Renal cortical epithelial cell (primary cell): ENCODE data around the gene FGF14. TPM values are rescaled to one million over a fixed set of nuclear protein-coding genes. Genes with fewer than 3 reads are reported as not detected.

Experiments
- DNase-seq: peaks from one replicate; pipeline ENCODE4 v3.0.0-alpha.2; 2011; ENCODE audit warnings: low read depth
- total RNA-seq: library from RNA; depleted of rRNA; stranded (reverse); fragments of >200 nt; gene quantifications from 2 replicates; pipeline ENCODE4 v1.2.3, GENCODE V29; 2014

Gene FGF14
- total RNA-seq, 1 donor from 2014 or later = 0.70 TPM

DNA sequence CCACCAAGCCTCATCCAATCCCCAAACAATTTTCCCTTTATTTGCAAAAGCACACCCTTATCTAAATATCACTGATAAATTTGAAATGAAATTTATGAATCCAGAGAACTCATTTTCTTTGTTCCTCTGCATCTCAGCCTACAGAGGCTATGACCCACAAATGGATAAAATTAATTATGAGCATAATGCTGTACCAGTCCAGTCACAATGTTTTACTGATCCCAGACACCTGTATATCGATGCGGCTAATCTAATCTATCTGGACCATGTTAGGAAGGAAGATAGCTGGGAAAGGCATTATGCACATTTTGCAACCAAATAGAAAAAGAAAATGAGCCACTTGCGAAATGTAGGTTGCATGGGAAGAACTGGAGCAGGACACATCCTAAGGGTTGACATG lies 150.0 kb downstream of the FGF14 start:
- no peak for DNase-seq

DNA sequence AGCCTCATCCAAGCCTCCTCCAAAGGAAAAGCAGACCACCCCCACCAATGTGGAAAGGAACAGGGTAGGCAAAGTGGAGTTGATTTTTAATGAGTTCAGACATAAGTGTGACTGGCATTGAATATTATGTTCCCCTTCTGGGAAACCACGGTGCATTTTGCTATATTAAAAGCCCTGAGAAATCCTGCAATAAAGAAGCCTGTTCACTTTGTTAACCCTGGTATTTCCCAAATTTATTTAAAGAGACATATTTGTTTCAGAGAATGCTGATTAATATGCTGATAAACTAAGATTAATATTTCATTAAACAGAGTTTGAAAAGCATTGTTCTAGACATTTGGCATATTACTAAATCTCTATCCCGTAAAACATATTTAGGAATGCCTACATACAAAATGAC lies 151.4 kb downstream of the FGF14 start:
- no peak for DNase-seq

DNA sequence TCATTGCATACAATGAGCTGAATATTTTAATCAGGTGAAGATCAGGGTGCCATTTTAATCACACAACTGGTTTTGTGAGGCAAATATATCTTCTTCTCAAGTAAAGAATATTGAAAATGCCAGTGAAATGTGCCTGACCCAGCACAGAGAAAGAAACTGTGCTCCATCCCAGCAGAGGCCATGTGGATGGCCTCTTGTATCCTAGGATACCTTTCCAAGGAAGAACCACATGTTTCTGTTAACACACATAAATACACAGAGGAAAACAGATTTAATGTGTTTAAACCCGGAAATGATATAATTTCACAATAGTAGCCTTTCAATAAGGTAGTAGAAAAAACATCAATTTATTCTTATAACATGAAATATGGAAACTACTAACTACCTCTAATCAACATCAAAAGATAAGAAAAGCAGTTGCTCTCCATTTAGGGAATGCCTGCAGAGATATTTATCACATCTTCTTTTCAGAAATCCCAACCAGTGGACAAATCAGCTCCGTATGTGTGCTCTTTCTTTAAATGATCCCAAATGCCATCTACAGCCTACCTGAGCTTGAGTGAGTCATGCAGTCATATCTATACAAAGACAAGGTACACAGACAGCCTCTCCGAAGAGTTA lies 157.1 kb downstream of the FGF14 start:
- no peak for DNase-seq

DNA sequence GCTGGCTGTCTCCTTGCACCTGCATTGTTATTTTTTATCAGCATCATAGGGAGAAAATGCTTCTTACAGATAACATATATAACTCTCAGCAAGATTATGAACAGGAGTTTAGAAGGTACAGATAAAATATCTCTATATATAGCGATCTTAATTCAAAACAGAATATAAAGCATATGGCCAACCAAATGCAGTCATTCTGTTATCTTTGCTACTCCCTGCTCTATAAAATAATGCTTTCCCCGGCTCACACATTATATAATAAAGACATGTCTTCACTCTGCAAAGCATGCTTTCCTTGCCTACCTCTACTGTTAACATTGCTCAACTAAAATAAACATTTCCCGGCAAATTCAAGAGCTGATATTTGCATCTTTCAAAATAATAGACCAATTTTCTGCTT lies 161.7 kb downstream of the FGF14 start:
- DNase-seq = no peak

DNA sequence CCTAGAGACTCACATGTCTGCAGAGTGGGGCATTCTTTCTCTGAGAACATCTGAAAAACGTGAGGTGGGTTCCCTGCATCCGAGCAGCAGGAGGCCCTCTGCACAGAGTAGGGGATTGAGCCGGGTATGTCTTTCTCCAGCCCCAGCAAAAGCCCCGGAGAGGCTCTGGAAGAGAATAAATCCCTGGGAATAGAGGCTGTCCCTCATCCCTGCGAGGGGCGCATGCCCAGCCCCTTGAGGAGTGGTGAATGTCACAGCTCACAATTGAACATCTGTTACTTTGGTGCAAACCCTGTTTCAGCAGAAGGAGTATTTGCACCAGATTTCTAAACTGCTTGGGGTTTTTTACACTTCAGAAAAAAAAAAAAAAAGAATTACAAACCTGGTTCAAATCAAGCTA lies 164.6 kb downstream of the FGF14 start:
- DNase-seq = no peak

DNA sequence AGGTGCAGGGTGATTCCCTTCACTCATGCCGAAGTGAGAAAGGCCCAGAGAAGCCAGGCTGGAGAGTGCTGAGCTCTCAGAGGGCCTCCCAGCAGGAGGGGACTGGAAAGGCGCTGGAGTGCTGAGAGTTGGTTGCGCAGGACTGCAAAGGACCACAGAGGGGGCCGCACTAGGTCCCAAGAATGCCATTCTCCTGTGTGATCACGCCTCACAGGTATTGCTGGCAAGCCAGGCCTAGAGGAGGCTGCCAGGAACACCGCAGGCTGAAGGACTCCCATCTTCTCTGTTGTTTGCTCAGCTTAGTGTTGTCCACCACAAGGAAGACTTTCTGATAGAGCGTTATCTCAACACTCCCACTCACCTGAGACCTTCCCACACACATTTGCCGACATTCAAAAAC lies 165.0 kb downstream of the FGF14 start:
- no peak for DNase-seq

DNA sequence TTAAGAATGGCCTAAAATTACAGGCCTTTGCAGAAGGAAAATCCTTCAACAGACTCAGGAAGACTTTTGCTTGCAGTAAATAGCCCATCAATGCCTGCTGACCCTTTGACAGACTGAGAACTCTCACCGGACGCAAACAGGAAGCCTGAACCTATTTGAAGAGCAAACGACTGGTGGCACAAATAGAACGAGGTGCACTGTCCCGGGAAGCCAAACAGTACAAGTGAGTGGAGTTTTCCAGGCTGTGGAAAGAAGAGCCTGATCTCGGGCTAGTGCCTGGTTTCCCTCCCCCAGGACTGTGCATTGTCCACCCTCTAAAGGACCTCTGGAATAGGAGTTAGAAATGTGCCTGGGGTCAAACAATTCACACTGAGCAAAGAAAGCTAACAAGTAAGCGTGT lies 165.5 kb downstream of the FGF14 start:
- DNase-seq = no peak

DNA sequence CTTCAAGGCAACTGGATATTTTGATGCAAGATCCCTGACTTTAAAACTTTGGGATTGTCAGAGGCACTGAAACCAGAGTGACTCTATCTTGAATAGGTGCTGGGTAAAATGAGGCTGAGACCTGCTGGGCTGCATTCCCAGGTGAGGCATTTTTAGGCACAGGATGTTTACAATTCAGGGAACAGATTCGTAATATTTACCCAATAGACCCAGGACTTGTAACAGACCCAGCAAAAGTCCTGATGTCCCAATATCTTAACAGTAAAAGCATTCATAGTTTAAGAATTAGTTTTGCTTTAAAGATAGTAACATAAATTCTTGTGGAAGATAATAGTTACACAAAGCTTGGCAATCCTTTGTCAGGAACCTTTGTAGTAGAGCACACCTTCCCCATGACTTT lies 166.2 kb downstream of the FGF14 start:
- DNase-seq = no peak

DNA sequence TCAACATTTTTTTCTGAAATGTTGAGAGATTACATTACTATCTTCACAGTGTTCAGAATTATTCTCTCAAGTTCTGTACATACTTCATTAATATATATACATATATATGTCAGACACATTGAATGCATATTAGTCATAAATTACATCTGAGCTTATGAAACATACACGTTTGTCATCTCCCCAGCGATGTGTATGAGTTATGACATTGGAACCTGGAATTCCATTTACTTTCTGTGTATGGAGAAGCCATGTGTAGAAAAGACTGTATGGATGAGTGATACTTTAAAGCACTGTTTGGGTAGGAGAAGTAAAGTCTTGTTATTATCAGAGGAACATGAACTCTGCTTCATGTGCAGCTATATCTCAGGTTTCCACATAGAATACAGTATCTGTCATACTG lies 167.2 kb downstream of the FGF14 start:
- no peak for DNase-seq

DNA sequence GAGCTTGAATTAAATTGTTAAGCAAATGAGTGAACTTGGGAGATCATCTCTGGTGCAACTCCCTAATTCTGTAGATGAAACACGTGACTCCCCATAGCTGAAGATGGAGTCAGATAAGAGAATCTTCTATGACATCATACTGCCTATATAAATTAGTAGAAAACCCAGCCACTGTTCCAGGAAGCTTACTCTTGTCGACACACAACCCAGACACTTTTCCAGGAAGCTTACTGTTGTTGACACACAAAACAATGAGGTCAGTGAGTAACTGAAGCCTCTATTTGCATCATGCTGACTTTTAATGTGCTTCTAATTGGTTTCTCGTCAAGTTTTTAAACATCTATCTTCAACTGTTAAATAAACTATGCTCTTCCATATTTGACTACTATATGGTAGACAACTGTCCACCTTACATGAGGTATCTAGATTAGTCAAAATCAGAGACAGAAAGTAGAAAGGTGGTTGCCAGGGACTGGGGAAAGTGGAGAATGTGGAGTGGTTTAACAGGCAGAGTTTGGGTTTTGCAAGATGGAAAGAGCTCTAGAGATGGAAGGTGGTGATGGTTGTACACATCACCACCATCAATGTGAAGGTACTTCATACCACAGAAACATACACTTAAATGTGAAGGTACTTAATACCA lies 168.2 kb downstream of the FGF14 start:
- no peak for DNase-seq

DNA sequence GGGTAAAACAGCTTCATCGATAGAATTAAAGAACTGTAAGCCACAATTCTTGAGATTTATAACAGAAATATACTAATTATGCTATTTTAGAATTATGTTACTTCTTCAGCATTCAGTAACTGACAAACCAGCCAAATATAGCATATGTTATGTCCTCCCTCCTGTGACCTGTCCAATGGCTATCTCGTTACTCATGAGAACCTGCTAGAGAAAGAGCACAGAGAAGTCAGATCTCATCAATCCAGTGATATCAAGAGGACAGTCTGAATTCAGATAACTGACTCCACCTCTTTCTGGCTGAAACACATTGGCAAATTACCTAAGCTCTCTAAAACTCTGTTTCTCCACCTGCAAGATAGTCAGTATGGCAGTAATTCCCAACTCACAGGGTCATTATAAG lies 170.4 kb downstream of the FGF14 start:
- no peak for DNase-seq

DNA sequence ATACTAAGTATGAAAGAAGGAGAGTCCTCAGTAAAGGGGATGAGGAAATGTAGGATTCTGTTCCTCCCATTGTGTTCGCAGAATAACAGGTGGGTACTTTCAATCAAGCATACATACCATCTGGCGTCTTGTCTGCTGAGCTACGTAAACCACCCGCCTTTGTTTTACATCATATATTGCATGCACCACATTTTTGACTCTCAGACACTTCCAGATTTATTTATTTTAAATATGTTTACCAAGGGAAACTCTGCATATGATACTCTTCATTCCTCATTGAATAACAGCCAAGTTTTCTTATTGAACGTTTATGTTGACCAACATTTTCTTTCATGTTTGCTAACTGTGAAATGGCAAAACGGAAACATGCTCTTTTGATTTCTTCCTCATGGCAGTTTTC lies 174.1 kb downstream of the FGF14 start:
- no peak for DNase-seq

DNA sequence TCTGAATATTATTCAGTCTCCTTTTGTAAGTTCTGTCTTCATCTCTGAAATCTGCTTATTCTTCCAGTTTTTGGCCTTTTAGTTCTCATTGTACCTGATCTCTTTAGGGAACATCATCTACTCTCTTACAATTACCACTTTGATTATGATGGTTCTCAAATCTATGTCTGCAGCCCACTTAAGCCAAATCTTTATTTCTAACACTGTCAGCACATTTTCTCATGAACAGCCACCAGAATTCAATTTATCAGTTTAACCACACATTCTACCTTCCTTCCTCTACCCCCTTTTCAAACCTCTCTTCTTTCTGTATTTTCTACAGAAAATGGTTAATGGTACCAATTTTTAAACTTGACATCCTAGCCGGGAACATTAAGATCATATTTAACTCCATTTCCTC lies 175.3 kb downstream of the FGF14 start:
- no peak for DNase-seq

DNA sequence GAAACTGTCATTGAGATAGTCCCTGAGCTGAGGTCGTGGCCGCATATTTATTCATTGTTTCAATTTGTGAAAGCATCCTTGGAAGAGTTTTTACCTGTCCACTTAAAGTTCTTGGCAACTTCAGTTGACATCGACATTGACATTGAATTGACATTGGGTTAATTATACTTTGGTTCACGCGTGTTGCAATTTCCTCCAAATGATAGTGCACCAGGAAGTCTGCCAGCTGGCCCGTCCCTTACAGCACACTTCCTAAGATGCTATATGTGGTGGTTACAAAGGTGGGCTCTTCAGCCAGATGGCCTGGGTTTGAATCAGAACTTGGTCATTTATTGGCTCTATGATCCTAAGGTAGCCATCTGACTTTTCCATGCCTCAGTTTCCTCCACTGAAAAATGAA lies 176.0 kb downstream of the FGF14 start:
- DNase-seq = no peak

DNA sequence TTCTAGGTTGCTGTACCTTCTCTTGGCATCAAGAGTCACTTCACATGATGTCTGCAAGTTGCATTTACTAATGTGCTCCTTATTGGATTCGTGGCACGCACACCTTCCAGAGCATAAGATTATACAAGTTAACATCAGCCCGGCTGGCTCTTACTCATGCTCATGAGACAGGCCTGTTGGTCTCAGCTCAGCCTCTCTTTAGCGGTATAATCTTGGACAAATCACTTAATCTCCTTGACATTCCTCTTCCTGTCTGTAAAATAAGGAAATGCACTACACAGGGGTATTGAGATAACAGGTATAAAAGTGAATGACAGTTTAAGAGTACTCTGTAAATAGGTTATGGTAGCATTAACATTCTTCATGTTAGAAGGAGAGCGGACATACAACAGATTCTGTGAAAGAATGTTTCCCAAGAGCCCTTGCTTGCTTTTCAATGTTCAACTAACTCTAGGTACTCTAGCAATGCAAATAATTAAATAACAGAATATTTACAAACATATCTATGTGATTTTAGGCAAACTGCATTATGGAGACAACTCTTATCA lies 181.1 kb downstream of the FGF14 start:
- DNase-seq = no peak

DNA sequence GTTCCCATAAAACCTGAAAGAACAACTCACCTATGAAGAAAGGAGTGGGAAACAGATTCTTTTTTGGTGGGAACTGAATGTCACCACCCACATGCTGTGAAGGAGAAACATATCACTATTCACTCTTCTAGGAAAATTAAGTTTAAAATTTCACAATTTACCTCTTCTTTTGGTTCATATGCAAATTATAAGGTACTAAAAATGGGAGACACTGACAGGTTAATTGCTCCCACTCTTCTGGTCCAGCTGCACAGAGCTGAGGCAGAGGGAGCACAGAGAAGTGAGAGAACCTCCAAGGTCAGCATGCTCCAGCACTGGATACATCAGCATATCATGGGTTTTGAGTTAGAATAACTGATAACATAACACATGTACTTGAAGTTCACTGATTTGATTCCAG lies 186.9 kb downstream of the FGF14 start:
- no peak for DNase-seq

DNA sequence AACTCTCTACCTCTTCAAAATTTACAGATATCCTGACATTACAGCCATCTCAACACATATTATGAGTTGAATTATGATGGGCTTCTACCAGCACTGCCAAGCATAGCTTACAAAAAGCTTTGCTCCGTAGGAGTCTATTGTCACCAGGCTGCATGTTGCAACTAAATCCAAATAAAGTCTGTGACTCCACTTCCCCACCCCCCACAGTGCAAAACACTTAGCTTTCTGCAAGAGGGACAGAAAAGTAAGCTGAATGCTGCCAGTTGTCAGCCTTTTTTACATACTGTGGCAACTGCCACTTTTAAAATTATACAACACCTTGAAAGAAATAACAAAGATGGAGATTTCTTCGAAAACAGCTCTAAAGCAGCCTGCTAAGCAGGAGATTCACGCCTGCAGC lies 189.1 kb downstream of the FGF14 start:
- no peak for DNase-seq

DNA sequence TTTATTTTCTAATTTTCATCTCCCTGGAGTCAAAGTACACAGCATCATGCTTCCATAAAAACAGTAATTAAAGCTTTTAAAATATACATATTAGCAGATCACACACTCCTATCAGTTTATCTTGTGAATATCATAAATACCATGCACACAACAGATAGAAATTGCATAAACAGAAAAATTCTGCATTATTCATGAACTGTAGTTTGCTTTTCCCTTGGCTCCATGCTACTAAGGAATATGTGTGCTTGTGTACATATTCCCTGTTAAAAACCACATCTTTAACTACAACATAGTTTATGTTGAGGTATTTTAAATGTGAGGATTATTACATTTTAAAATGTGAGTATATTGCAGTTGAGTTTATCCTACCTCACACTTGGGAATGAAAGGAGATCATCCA lies 193.5 kb downstream of the FGF14 start:
- no peak for DNase-seq

DNA sequence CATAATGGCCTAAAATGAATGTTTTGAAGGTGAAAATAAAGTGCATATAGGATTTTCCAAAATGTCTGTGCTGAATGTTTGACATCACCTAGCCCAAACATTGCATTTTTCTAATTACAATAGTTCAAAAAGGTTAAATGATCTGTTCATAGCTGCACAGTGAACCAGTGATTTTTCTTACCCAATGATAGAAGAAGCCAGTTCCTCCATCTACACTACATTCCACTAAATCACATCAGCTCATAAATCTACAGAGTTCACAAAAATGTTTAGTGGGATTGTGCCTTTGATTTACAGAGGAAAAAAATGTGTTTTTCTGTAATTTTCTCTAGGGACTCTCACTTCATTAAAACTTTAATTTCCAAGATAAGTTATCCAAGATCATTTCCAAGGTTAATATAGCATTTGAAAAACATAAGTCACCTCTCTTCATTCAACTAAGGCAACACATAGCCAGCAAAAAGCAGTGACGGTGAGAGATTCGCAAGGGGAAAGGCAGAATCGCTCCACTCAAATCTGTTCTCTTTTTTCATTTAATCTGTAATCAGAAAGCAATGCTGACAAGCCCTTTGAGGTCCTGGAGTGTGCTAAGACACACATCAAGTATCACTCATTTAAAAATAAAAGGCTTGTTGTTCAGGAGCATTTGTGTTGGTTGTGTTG lies 194.0 kb downstream of the FGF14 start:
- DNase-seq = no peak

DNA sequence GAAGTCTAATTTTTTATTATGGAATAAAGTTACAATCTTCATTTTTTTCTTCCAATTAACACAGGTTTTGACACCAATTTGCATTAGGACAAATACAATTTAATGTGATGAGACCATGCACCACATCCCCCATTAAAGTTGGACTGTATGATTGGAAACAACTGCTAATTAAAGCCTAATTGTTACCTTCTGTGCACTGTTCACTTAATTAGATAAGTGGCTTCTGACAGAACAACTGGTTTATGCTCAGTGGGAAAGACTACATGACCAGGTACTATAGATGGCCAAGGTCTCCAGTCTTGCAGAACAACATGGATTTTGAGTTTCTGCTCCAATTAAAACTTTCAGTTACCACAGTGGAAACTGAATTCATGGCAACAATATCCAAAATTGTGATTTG lies 198.1 kb downstream of the FGF14 start:
- DNase-seq = no peak

DNA sequence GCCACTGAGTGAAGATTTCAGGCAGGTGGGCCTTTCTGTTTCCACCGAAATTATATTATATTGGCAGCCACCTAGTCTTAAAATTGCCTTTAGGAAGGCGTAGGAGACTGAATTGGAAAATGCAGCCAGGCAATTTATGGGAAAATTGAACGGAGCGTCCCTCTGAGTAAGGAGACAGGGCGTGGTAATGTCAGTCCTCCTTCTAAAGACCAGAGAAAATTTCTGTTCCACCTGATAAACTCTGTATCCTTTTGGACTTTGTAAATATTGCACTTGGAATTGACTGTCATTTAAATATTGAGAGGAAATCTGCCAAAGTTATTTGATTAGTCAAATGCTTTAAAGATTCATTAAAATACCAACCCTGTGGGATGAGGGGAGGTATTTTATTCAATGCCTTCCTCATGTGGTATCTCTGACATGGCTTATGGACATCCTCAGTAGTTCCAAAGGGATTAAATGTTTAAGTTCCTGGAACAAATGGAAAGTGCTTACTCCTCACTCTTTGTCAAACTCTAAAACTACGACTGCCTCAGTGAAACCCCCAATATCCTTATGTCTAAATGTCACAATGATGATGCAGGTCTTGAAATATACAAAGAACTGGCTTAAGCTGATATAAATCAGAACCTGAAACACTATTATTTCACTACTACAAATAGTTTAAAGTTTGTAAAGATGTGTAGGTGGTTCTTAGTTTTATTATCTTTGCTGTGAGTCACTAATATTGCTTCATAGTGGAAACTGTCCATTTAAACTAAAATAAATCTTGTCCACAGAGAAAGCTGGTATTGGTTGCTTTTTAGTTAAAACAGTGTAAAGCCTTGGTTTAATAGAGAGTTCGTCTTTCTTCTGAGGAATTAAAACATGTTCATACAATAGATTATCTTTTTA lies 203.2 kb downstream of the FGF14 start:
- peak; percentile 75 for DNase-seq

DNA sequence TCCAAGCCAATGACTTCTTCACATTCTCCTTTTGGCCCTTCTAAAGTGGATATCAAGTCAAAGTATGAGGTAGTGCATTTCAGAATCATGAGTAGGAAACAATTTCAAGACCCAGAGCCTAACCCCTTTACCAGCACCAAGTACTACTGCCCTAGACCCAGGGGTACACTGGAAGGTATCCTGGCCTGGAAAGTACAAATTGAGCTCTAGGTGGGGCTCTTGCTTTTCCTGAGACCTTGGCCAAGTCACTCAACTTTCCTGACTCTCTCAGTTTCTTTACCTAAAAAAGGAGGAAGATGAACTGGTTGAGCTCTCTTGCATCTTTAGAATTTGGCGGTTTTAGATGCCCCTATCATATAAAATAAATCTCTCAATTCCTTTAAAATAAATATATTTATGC lies 204.7 kb downstream of the FGF14 start:
- peak; percentile 28 for DNase-seq
